22Rv1 (cell line): ENCODE data around the gene TCF7L2.

Experiments
- CTCF ChIP-seq: fragments of 450-650 bp; IDR thresholded peaks from 2 replicates; pipeline ENCODE4 v1.5.1; 2017; ENCODE audit warnings: mild to moderate bottlenecking
- ZFX ChIP-seq: fragments of 450-650 bp; IDR thresholded peaks from 2 replicates; pipeline ENCODE4 v1.6.1; 2017; ENCODE audit warnings: antibody characterized with exemption, borderline replicate concordance

- TF ChIP-seq CTCF, result no peak
- no peak for TF ChIP-seq ZFX
These were observed 165.5 kb downstream of the TCF7L2 start for GRCh38 chr10:113115556-113115955.
